Posterior cingulate gyrus (tissue), 11 donors: ENCODE results near the gene IL31RA.

Experiments
- DNase-seq, 10 donors: peaks; one replicate each; pipeline versions ENCODE4 v3.0.0 to v3.0.0-alpha.2; 2020 to 2021; ENCODE audit warnings: mixed read lengths in 3 of 10
- intact Hi-C: fragments of 100-400 bp; cut with DNase I; formaldehyde crosslinking; loops from one replicate; pipeline ENCODE4 v1.15.1; 2023

Gene IL31RA

GRCh38 chr5:55857247-55857640 lies 6.1 kb downstream of the IL31RA start:
- intact Hi-C loops, result no loop called here

GRCh38 chr5:55858104-55858503 lies 6.9 kb downstream of the IL31RA start:
- intact Hi-C loops, result no loop called here
- DNase-seq, result no peak

More at GRCh38 chr5:55857247-55857640, 6.1 kb downstream of the IL31RA start:
- DNase-seq, result no peak

GRCh38 chr5:55860288-55860687 lies 9.1 kb downstream of the IL31RA start:
- intact Hi-C loops, result no loop called here
- DNase-seq, result no peak

GRCh38 chr5:55860709-55861108 lies 9.6 kb downstream of the IL31RA start:
- DNase-seq, result no peak
- intact Hi-C loops, result no loop called here

- intact Hi-C loops, result no loop called here
- no peak for DNase-seq
Measured at GRCh38 chr5:55864606-55865541, 13.7 kb downstream of the IL31RA start.

- no peak for DNase-seq
- intact Hi-C loops, result no loop called here
Measured at GRCh38 chr5:55865831-55866230, 14.7 kb downstream of the IL31RA start.

- no peak for DNase-seq
- intact Hi-C loops, result no loop called here
Measured at GRCh38 chr5:55866485-55866884, 15.3 kb downstream of the IL31RA start.

GRCh38 chr5:55866934-55867333 lies 15.8 kb downstream of the IL31RA start:
- intact Hi-C loops, result no loop called here
- no peak for DNase-seq

GRCh38 chr5:55868846-55869245 lies 17.7 kb downstream of the IL31RA start:
- DNase-seq, result no peak
- intact Hi-C loops, result no loop called here

- no peak for DNase-seq
- intact Hi-C loops, result no loop called here
Measured at GRCh38 chr5:55869847-55870246, 18.7 kb downstream of the IL31RA start.

GRCh38 chr5:55873234-55873633 lies 22.1 kb downstream of the IL31RA start:
- DNase-seq, result no peak
- intact Hi-C loops, result no loop called here

GRCh38 chr5:55877655-55878054 lies 26.5 kb downstream of the IL31RA start:
- DNase-seq, result no peak
- intact Hi-C loops, result no loop called here

- intact Hi-C loops, result no loop called here
Measured at GRCh38 chr5:55880453-55880852, 29.3 kb downstream of the IL31RA start.

GRCh38 chr5:55885359-55885758 lies 34.2 kb downstream of the IL31RA start:
- no peak for DNase-seq

More at GRCh38 chr5:55880453-55880852, 29.3 kb downstream of the IL31RA start:
- DNase-seq, result no peak

GRCh38 chr5:55888205-55888604 lies 37.0 kb downstream of the IL31RA start:
- DNase-seq, result no peak
- intact Hi-C loops, result no loop called here

More at GRCh38 chr5:55885359-55885758, 34.2 kb downstream of the IL31RA start:
- intact Hi-C loops, result no loop called here

GRCh38 chr5:55892479-55892878 lies 41.3 kb downstream of the IL31RA start:
- intact Hi-C loops, result no loop called here
- DNase-seq, result no peak

GRCh38 chr5:55894135-55894534 lies 43.0 kb downstream of the IL31RA start:
- intact Hi-C loops, result no loop called here
- DNase-seq, result no peak

- DNase-seq, result no peak
Measured at GRCh38 chr5:55895346-55895745, 44.2 kb downstream of the IL31RA start.

GRCh38 chr5:55896238-55896637 lies 45.1 kb downstream of the IL31RA start:
- intact Hi-C loops, result no loop called here

More at GRCh38 chr5:55895346-55895745, 44.2 kb downstream of the IL31RA start:
- intact Hi-C loops, result no loop called here

GRCh38 chr5:55896663-55897062 lies 45.5 kb downstream of the IL31RA start:
- DNase-seq, result no peak
- intact Hi-C loops, result no loop called here

More at GRCh38 chr5:55896238-55896637, 45.1 kb downstream of the IL31RA start:
- DNase-seq, result no peak

- no peak for DNase-seq
- intact Hi-C loops, result no loop called here
Measured at GRCh38 chr5:55897206-55897894, 46.2 kb downstream of the IL31RA start.

- no peak for DNase-seq
- intact Hi-C loops, result no loop called here
Measured at GRCh38 chr5:55897905-55898304, 46.7 kb downstream of the IL31RA start.
